Mesenchymal stem cell (in vitro differentiated cells and primary cell): ENCODE measurements around the gene DDR1.
"Not testable (repeated sequence)": the region's sequence is repeated elsewhere in the genome, so short reads cannot be mapped to it uniquely, and the experiment has no call there.

Source experiments
- DNase-seq: peaks from one replicate; pipeline ENCODE4 v3.0.0-alpha.2; 2013
- H2AFZ ChIP-seq: one replicate; pipeline ENCODE4 v1.6.1; 2013; ENCODE audit warnings: low read depth, mild to moderate bottlenecking, control low read depth, inconsistent platforms, low read length, moderate library complexity
- H2AK5ac ChIP-seq: 2 replicates; pipeline ENCODE4 v1.6.1; 2013; ENCODE audit warnings: low read length, moderate library complexity, mild to moderate bottlenecking, inconsistent platforms; ENCODE audit not compliant: severe bottlenecking
- H2BK120ac ChIP-seq: one replicate; pipeline ENCODE4 v1.6.1; 2013; ENCODE audit warnings: low read depth, mild to moderate bottlenecking, inconsistent platforms, low read length, moderate library complexity
- H2BK12ac ChIP-seq, 2 experiments: one replicate each; pipeline ENCODE4 v1.6.1; 2013; ENCODE audit warnings: inconsistent platforms in 2 of 2, low read length in 2 of 2, mild to moderate bottlenecking in 2 of 2, moderate library complexity in 2 of 2, control low read depth in 1 of 2
- H2BK15ac ChIP-seq: one replicate; pipeline ENCODE4 v1.6.1; 2013; ENCODE audit warnings: mild to moderate bottlenecking, low read depth, inconsistent platforms; ENCODE audit not compliant: poor library complexity, severe bottlenecking
- H2BK5ac ChIP-seq: 2 replicates; pipeline ENCODE4 v1.6.1; 2013; ENCODE audit warnings: low read depth, mild to moderate bottlenecking, low read length, control low read depth, inconsistent platforms; ENCODE audit not compliant: poor library complexity, severe bottlenecking
- H3K14ac ChIP-seq, 2 experiments: one replicate each; pipeline ENCODE4 v1.6.1; 2013; ENCODE audit warnings: inconsistent platforms in 2 of 2, low read length in 2 of 2, control low read depth in 1 of 2, mild to moderate bottlenecking in 1 of 2, moderate library complexity in 1 of 2
- H3K18ac ChIP-seq, 2 experiments: one replicate each; pipeline ENCODE4 v1.6.1; 2013; ENCODE audit warnings: inconsistent platforms in 2 of 2, low read length in 2 of 2, control low read depth in 1 of 2, low read depth in 1 of 2, mild to moderate bottlenecking in 1 of 2
- H3K23ac ChIP-seq, 2 experiments: one replicate each; pipeline ENCODE4 v1.6.1; 2013; ENCODE audit warnings: inconsistent platforms in 2 of 2, low read length in 2 of 2, mild to moderate bottlenecking in 2 of 2, moderate library complexity in 2 of 2, control low read depth in 1 of 2
- H3K27ac ChIP-seq: 2 replicates; pipeline ENCODE4 v1.5.1; 2013; ENCODE audit warnings: mild to moderate bottlenecking, moderate library complexity, low read length, control low read depth, inconsistent platforms; ENCODE audit not compliant: poor library complexity, severe bottlenecking
- H3K27me3 ChIP-seq, 2 experiments: 2 replicates each; pipeline versions ENCODE4 v1.6.1 to v1.7.0; 2013; ENCODE audit warnings: low read length in 2 of 2, mild to moderate bottlenecking in 2 of 2, moderate library complexity in 2 of 2, control low read depth in 1 of 2, inconsistent platforms in 1 of 2; ENCODE audit not compliant: control insufficient read depth in 1 of 2, insufficient read depth in 1 of 2
- H3K36me3 ChIP-seq, 2 experiments: 2 replicates each; pipeline versions ENCODE4 v1.6.1 to v1.7.0; 2013; ENCODE audit warnings: low read length in 2 of 2, control low read depth in 1 of 2, inconsistent platforms in 1 of 2, low read depth in 1 of 2, mild to moderate bottlenecking in 1 of 2; ENCODE audit not compliant: insufficient read depth in 2 of 2, control insufficient read depth in 1 of 2
- H3K4ac ChIP-seq, 2 experiments: one replicate each; pipeline ENCODE4 v1.6.1; 2013; ENCODE audit warnings: inconsistent platforms in 2 of 2, low read length in 2 of 2, mild to moderate bottlenecking in 2 of 2, moderate library complexity in 2 of 2, control low read depth in 1 of 2, low read depth in 1 of 2
- H3K4me1 ChIP-seq: 2 replicates; pipeline ENCODE4 v1.6.1; 2013; ENCODE audit warnings: low read depth, low read length, control low read depth; ENCODE audit not compliant: control insufficient read depth, insufficient read depth
- H3K4me2 ChIP-seq: 2 replicates; pipeline ENCODE4 v1.6.1; 2013; ENCODE audit warnings: low read length, mild to moderate bottlenecking, inconsistent platforms; ENCODE audit not compliant: poor library complexity, severe bottlenecking
- H3K4me3 ChIP-seq, 2 experiments: 2 replicates each; pipeline versions ENCODE4 v1.5.1 to v1.7.0; 2013; ENCODE audit warnings: low read length in 2 of 2, mild to moderate bottlenecking in 2 of 2, control low read depth in 1 of 2, low read depth in 1 of 2; ENCODE audit not compliant: insufficient read depth in 1 of 2
- H3K79me1 ChIP-seq: replicated peaks from 2 replicates; pipeline ENCODE4 v1.6.1; 2013; ENCODE audit warnings: mild to moderate bottlenecking, control low read depth, low read length, inconsistent platforms; ENCODE audit not compliant: poor library complexity, severe bottlenecking
- H3K9ac ChIP-seq: 2 replicates; pipeline ENCODE4 v1.7.0; 2013; ENCODE audit warnings: mild to moderate bottlenecking, low read length, moderate library complexity
- H3K9me3 ChIP-seq: 2 replicates; pipeline ENCODE4 v1.7.0; 2013; ENCODE audit warnings: mild to moderate bottlenecking, low read length; ENCODE audit not compliant: control insufficient read depth
- H4K8ac ChIP-seq: one replicate; pipeline ENCODE4 v1.6.1; 2013; ENCODE audit warnings: inconsistent platforms, mild to moderate bottlenecking, low read length, moderate library complexity
- H4K91ac ChIP-seq: one replicate; pipeline ENCODE4 v1.6.1; 2013; ENCODE audit warnings: mild to moderate bottlenecking, low read length, inconsistent platforms
- WGBS: methylation state at CpG from one replicate; pipeline ENCODE4 v1.1.7; 2013; ENCODE audit warnings: mixed read lengths; 5-methylcytosine and 5-hydroxymethylcytosine counted together

DDR1 gene

GRCh38 chr6:30927080-30927479, 42.8 kb downstream of the DDR1 start:
- not testable (repeated sequence) for H3K14ac ChIP-seq, H2BK120ac ChIP-seq, H4K8ac ChIP-seq, DNase-seq, H3K23ac ChIP-seq, H3K9ac ChIP-seq, H3K18ac ChIP-seq, H3K4me2 ChIP-seq, H4K91ac ChIP-seq, H2BK12ac ChIP-seq, H3K4me3 ChIP-seq, H2BK15ac ChIP-seq, H2AFZ ChIP-seq, H3K4ac ChIP-seq, H3K27ac ChIP-seq, H2AK5ac ChIP-seq, H3K79me1 ChIP-seq, H2BK5ac ChIP-seq
- Histone ChIP-seq H3K4me1 (peaks cover 47% of the 10 kb centered on the region), H3K36me3 (peaks cover 38 to 49% of the 10 kb centered on the region in 2 experiments), H3K27me3 (peaks cover 0 to 18% of the 10 kb centered on the region in 2 experiments), H3K9me3 (peaks cover 13% of the 10 kb centered on the region)
- WGBS = 95% methylated on average over 2 of the region's 3 CpGs

- Histone ChIP-seq H2AK5ac (no peak overlapping the region), H3K79me1 (no peaks in the 10 kb centered on the region), H3K9ac (no peak overlapping the region), H3K4me3 (no peak overlapping the region), H3K14ac (no peak overlapping the region), H2BK5ac (no peak overlapping the region), H3K4me2 (no peak overlapping the region), H3K36me3 (peaks cover 22 to 33% of the 10 kb centered on the region in 2 experiments), H3K18ac (no peak overlapping the region), H3K9me3 (peaks cover 13% of the 10 kb centered on the region), H3K23ac (no peak overlapping the region), H2BK12ac (no peak overlapping the region), H4K8ac (no peak overlapping the region), H3K4ac (no peak overlapping the region), H2BK15ac (no peak overlapping the region), H3K27ac (no peak overlapping the region), H3K27me3 (peaks cover 0 to 29% of the 10 kb centered on the region in 2 experiments), H2AFZ (no peak overlapping the region), H4K91ac (no peak overlapping the region), H3K4me1 (peaks cover 43% of the 10 kb centered on the region), H2BK120ac (no peak overlapping the region)
- no peak for DNase-seq
- WGBS = 98% methylated on average over 3 of the region's 3 CpGs
Measured at GRCh38 chr6:30928677-30929076, 44.4 kb downstream of the DDR1 start.

GRCh38 chr6:30930506-30930905, 46.2 kb downstream of the DDR1 start:
- Histone ChIP-seq H3K79me1 (no peaks in the 10 kb centered on the region), H4K91ac (no peak overlapping the region), H2AFZ (no peak overlapping the region), H3K4me2 (no peak overlapping the region), H3K23ac (no peak overlapping the region), H2BK12ac (no peak overlapping the region), H2BK15ac (no peak overlapping the region), H3K4me3 (no peak overlapping the region), H3K9me3 (peaks cover 13% of the 10 kb centered on the region), H3K36me3 (peaks cover 13 to 20% of the 10 kb centered on the region in 2 experiments), H4K8ac (no peak overlapping the region), H3K9ac (no peak overlapping the region), H3K4me1 (peaks cover 40% of the 10 kb centered on the region), H3K14ac (no peak overlapping the region), H2BK120ac (no peak overlapping the region), H2AK5ac (peak overlapping the region; percentile 47), H3K4ac (no peak overlapping the region), H3K18ac (no peak overlapping the region), H3K27me3 (peaks cover 0 to 41% of the 10 kb centered on the region in 2 experiments), H2BK5ac (no peak overlapping the region), H3K27ac (no peak overlapping the region)
- DNase-seq = no peak
- WGBS = 94% methylated on average over 4 of the region's 4 CpGs

GRCh38 chr6:30931272-30931671, 47.0 kb downstream of the DDR1 start:
- no peak overlapping the region for H2AFZ ChIP-seq
- WGBS = 71% methylated on average over 8 of the region's 8 CpGs
- H3K18ac ChIP-seq = no peak overlapping the region
- no peaks in the 10 kb centered on the region for H3K79me1 ChIP-seq
- H2BK5ac ChIP-seq = no peak overlapping the region
- no peak overlapping the region for H4K91ac ChIP-seq
- no peak overlapping the region for H2BK120ac ChIP-seq
- H3K4me1 ChIP-seq = peaks cover 36% of the 10 kb centered on the region
- no peak overlapping the region for H3K23ac ChIP-seq
- no peak for DNase-seq
- no peak overlapping the region for H2BK12ac ChIP-seq
- H3K14ac ChIP-seq = no peak overlapping the region
- no peak overlapping the region for H3K4me3 ChIP-seq
- no peak overlapping the region for H3K9ac ChIP-seq
- H3K4ac ChIP-seq = no peak overlapping the region
- no peak overlapping the region for H3K4me2 ChIP-seq
- H2AK5ac ChIP-seq = peak overlapping the region; percentile 7
- H3K27me3 ChIP-seq = peaks cover 0 to 47% of the 10 kb centered on the region in 2 experiments
- H3K9me3 ChIP-seq = peaks cover 13% of the 10 kb centered on the region
- no peak overlapping the region for H4K8ac ChIP-seq
- no peak overlapping the region for H3K27ac ChIP-seq
- no peak overlapping the region for H2BK15ac ChIP-seq
- peaks cover 6 to 12% of the 10 kb centered on the region in 2 experiments for H3K36me3 ChIP-seq
